PC-9 (cell line): ENCODE results near the gene SELENOV. TPM values are rescaled to one million over a fixed set of nuclear protein-coding genes. Genes with fewer than 3 reads are reported as not detected.
A peak's percentile ranks its signal among the peaks of the same experiment; 100 is the strongest.

Experiments
- BruUV-seq: library from RNA; stranded (reverse); fragments of 400-500 nt; replicated peaks from 2 replicates; lab custom pipeline; 2021; lab: Mats Ljungman, UMichigan
- CTCF ChIA-PET: fragments of 300-600 bp; sonication (Branson Sonifier 250); formaldehyde crosslinking; loops from one replicate; lab custom pipeline; 2022; ENCODE audit warnings: antibody characterized with exemption; lab: Charles Lee
- POLR2A ChIA-PET: fragments of 300-600 bp; sonication (Branson Sonifier 250); formaldehyde crosslinking; loops from one replicate; lab custom pipeline; 2022; ENCODE audit warnings: antibody characterized with exemption; ENCODE audit not compliant: unreplicated experiment; lab: Charles Lee
- DNase-seq, 2 experiments: peaks; one replicate each; pipeline versions ENCODE4 v3.0.0 to v3.0.0-alpha.2; 2015 to 2022; ENCODE audit warnings: mixed read lengths in 1 of 2
- H2AFZ ChIP-seq: fragments of 200-600 bp; sonication (generic); 2 replicates; pipeline ENCODE4 v1.8.1; 2017; ENCODE audit warnings: antibody characterized with exemption
- H3F3A ChIP-seq: fragments of 200-600 bp; sonication (generic); 2 replicates; pipeline ENCODE4 v1.8.1; 2017; ENCODE audit warnings: antibody characterized with exemption, mild to moderate bottlenecking, low read depth; ENCODE audit not compliant: insufficient read depth
- H3K27ac ChIP-seq: fragments of 200-600 bp; sonication (generic); 2 replicates; pipeline ENCODE4 v1.6.1; 2016; ENCODE audit warnings: mixed run types
- H3K27me3 ChIP-seq: fragments of 200-600 bp; sonication (generic); 2 replicates; pipeline ENCODE4 v1.6.1; 2016; ENCODE audit warnings: low read depth, mixed run types; ENCODE audit not compliant: insufficient read depth
- H3K36me3 ChIP-seq: fragments of 200-600 bp; sonication (generic); 2 replicates; pipeline ENCODE4 v1.6.1; 2016; ENCODE audit warnings: low read depth, mixed run types
- H3K4me1 ChIP-seq: fragments of 200-600 bp; sonication (generic); replicated peaks from 2 replicates; pipeline ENCODE4 v1.6.1; 2016; ENCODE audit warnings: mixed run types; ENCODE audit not compliant: insufficient read depth
- H3K4me2 ChIP-seq: fragments of 200-600 bp; sonication (generic); 2 replicates; pipeline ENCODE4 v1.6.1; 2017; ENCODE audit warnings: mixed run types
- H3K4me3 ChIP-seq: fragments of 200-600 bp; sonication (generic); 2 replicates; pipeline ENCODE4 v1.6.1; 2016; ENCODE audit warnings: mixed run types
- H3K79me2 ChIP-seq: fragments of 200-600 bp; sonication (generic); 2 replicates; pipeline ENCODE4 v1.6.1; 2017; ENCODE audit warnings: low read depth, mixed run types
- H3K9me2 ChIP-seq: fragments of 200-600 bp; sonication (generic); 2 replicates; pipeline ENCODE4 v1.8.1; 2017; ENCODE audit warnings: mild to moderate bottlenecking; ENCODE audit not compliant: insufficient read depth
- H3K9me3 ChIP-seq: fragments of 200-600 bp; sonication (generic); 2 replicates; pipeline ENCODE4 v1.8.1; 2016; ENCODE audit warnings: low read depth; ENCODE audit not compliant: insufficient read depth
- H4K20me1 ChIP-seq: fragments of 200-600 bp; sonication (generic); 2 replicates; pipeline ENCODE4 v1.8.1; 2017; ENCODE audit not compliant: insufficient read depth
- CTCF ChIP-seq: fragments of 200-600 bp; sonication (generic); conservative IDR thresholded peaks from 2 replicates; pipeline ENCODE4 v1.6.1; 2017; ENCODE audit warnings: mixed run types, antibody characterized with exemption, mild to moderate bottlenecking, moderate library complexity
- EZH2 ChIP-seq: fragments of 200-600 bp; sonication (generic); IDR thresholded peaks from 2 replicates; pipeline ENCODE4 v1.8.0; 2017; ENCODE audit warnings: antibody characterized with exemption, low read depth
- intact Hi-C: fragments of 100-400 bp; cut with micrococcal nuclease; formaldehyde crosslinking; loops from one replicate; pipeline ENCODE4 v1.10.0; 2022; ENCODE audit not compliant: unreplicated experiment
- total RNA-seq: library from RNA; stranded (reverse); gene quantifications from 2 replicates; pipeline ENCODE4 v1.2.3, GENCODE V29; 2021

Gene SELENOV
- total RNA-seq, 1 experiment from 2014 or later, result not detected

- peak within 1 kb of the TSS; percentile 75 for H3K4me3 ChIP-seq
- H3K9me2 ChIP-seq, result no peaks in the 10 kb centered on the region
- H4K20me1 ChIP-seq, result no peaks in the 10 kb centered on the region; the same call in 1 of the 2 replicates
- H2AFZ ChIP-seq, result peak within 1 kb of the TSS; percentile 84
- H3K79me2 ChIP-seq, result peaks cover 15% of the 10 kb centered on the region
- no peaks in the 10 kb centered on the region for H3K36me3 ChIP-seq
- H3K4me2 ChIP-seq, result peak within 1 kb of the TSS; percentile 82
- H3F3A ChIP-seq, result no peaks in the 10 kb centered on the region; the same call in 1 of the 2 replicates
- H3K4me1 ChIP-seq, result peaks cover 10% of the 10 kb centered on the region
- peak; percentile 86 to 95 for DNase-seq
- peak; percentile 78; the same call in 1 of the 2 replicates for TF ChIP-seq CTCF
- TF ChIP-seq EZH2, result no peak
- no peaks in the 10 kb centered on the region for H3K27me3 ChIP-seq
- ChIA-PET CTCF (interaction anchor here (0.5 to 0.7 kb wide), 5 partner anchors 12 to 391 kb away, joined by 3 to 5 read pairs (median 5); no protein-coding TSS in a partner anchor), POLR2A (no interaction called here)
- intact Hi-C loops, result no loop called here
- TSS peak; percentile 97 for BruUV-seq
- H3K9me3 ChIP-seq, result no peaks in the 10 kb centered on the region
- H3K27ac ChIP-seq, result peak within 1 kb of the TSS; percentile 44
Observed at GRCh38 chr19:39539518-39540332, 24.8 kb downstream of the SELENOV start, which contains the start of gene EID2. Gene EID2, minus strand, starts transcription at chr19:39540161. Its CDS starts 82 bp downstream, at chr19:39540079.

GRCh38 chr19:39540333-39540673 lies 25.4 kb downstream of the SELENOV start:
- ChIA-PET POLR2A (interaction anchor here (0.6 kb wide), 1 partner anchor 104 kb away, joined by 4 read pairs; the partner anchor contains the start of gene RPS16), CTCF (interaction anchor here (0.5 kb wide), 1 partner anchor 47 kb away, joined by 5 read pairs; no protein-coding TSS in a partner anchor)
- H3K9me3 ChIP-seq, result no peaks in the 10 kb centered on the region
- peaks cover 15% of the 10 kb centered on the region for H3K79me2 ChIP-seq
- peak overlapping the region; percentile 82 for H3K4me2 ChIP-seq
- H3K27me3 ChIP-seq, result peaks cover 2% of the 10 kb centered on the region; the same call in 1 of the 2 replicates
- TF ChIP-seq CTCF (peak; percentile 14; the same call in 1 of the 2 replicates), EZH2 (no peak)
- no peak for DNase-seq
- H2AFZ ChIP-seq, result no peak overlapping the region
- intact Hi-C loops, result no loop called here
- H3F3A ChIP-seq, result no peaks in the 10 kb centered on the region; the same call in 1 of the 2 replicates
- H3K27ac ChIP-seq, result no peak overlapping the region
- no peaks in the 10 kb centered on the region; the same call in 1 of the 2 replicates for H4K20me1 ChIP-seq
- no peaks in the 10 kb centered on the region for H3K9me2 ChIP-seq
- no peaks in the 10 kb centered on the region for H3K36me3 ChIP-seq
- peaks cover 10% of the 10 kb centered on the region for H3K4me1 ChIP-seq
- BruUV-seq, result no TSS peak
- peak overlapping the region; percentile 75; the same call in 1 of the 2 replicates for H3K4me3 ChIP-seq

GRCh38 chr19:39542206-39542605 lies 27.3 kb downstream of the SELENOV start:
- H3K36me3 ChIP-seq, result no peaks in the 10 kb centered on the region
- H3K4me2 ChIP-seq, result no peak overlapping the region
- BruUV-seq, result no TSS peak
- intact Hi-C loops, result no loop called here
- no peak overlapping the region for H2AFZ ChIP-seq
- TF ChIP-seq CTCF (no peak), EZH2 (no peak)
- H3K4me1 ChIP-seq, result peaks cover 10% of the 10 kb centered on the region
- H3K79me2 ChIP-seq, result peaks cover 15% of the 10 kb centered on the region
- no peak overlapping the region for H3K27ac ChIP-seq
- H3F3A ChIP-seq, result no peaks in the 10 kb centered on the region; the same call in 1 of the 2 replicates
- no peak overlapping the region for H3K4me3 ChIP-seq
- H4K20me1 ChIP-seq, result no peaks in the 10 kb centered on the region; the same call in 1 of the 2 replicates
- H3K27me3 ChIP-seq, result peaks cover 8% of the 10 kb centered on the region; the same call in 1 of the 2 replicates
- ChIA-PET CTCF (interaction anchor here (0.5 to 1.1 kb wide), 3 partner anchors 13 to 222 kb away, joined by 3 to 10 read pairs (median 3); partner anchors contain the start of gene LRFN1), POLR2A (interaction anchor here (0.6 to 0.7 kb wide), 2 partner anchors 99 to 251 kb away, joined by 3 to 9 read pairs; no protein-coding TSS in a partner anchor)
- DNase-seq, result no peak
- H3K9me3 ChIP-seq, result no peaks in the 10 kb centered on the region
- no peaks in the 10 kb centered on the region for H3K9me2 ChIP-seq
